Posterior cingulate gyrus (tissue), 11 donors: ENCODE results near the gene APOH.
"Not testable (repeated sequence)": the region's sequence is repeated elsewhere in the genome, so short reads cannot be mapped to it uniquely, and the experiment has no call there.

Source experiments
- DNase-seq, 10 donors: peaks; one replicate each; pipeline versions ENCODE4 v3.0.0 to v3.0.0-alpha.2; 2020 to 2021; ENCODE audit warnings: mixed read lengths in 3 of 10
- intact Hi-C: fragments of 100-400 bp; cut with DNase I; formaldehyde crosslinking; loops from one replicate; pipeline ENCODE4 v1.15.1; 2023

The APOH gene, protein sequence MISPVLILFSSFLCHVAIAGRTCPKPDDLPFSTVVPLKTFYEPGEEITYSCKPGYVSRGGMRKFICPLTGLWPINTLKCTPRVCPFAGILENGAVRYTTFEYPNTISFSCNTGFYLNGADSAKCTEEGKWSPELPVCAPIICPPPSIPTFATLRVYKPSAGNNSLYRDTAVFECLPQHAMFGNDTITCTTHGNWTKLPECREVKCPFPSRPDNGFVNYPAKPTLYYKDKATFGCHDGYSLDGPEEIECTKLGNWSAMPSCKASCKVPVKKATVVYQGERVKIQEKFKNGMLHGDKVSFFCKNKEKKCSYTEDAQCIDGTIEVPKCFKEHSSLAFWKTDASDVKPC

DNA sequence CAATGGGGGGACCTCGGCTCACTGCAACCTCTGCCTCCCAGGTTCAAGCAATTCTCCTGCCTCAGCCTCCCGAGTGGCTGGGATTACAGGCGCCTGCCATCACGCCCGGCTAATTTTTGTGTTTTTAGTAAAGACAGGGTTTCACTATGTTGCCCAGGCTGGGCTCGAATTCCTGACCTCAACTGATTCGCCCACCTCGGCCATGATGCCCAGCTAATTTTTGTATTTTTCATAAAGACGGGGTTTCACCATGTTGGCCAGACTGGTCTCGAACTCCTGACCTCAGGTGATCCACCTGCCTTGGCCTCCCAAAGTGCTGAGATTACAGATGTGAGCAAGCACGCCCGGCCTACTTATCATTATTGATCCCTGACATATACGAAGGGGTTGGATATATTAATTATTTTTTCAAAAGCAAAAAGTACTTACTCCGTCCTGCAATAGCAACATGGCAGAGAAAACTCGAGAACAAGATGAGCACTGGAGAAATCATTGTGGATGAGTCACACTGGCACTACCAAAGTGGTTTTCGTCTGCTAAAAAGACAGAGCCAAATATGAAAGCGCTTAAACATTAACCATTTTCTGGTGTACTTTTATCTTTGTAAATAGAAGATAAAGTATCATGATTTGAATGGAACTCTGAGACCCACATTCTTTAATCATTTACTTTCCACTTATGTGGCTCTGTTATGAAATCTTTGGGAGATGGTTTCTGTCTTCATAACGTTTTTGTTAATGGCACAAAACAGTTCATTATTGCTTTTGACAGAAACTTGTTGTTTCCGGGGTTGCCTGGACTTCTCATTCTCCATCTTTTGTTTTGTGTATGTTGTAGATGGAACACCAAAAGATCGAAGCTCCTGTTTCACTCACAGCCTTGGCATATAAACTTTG, at the start of gene APOH:
Gene APOH, minus strand, starts transcription at position 529 of the 896 bp plus-strand sequence. Its CDS starts 36 bp downstream, at position 493.
- no peak for DNase-seq
- intact Hi-C loops, result no loop called here

DNA sequence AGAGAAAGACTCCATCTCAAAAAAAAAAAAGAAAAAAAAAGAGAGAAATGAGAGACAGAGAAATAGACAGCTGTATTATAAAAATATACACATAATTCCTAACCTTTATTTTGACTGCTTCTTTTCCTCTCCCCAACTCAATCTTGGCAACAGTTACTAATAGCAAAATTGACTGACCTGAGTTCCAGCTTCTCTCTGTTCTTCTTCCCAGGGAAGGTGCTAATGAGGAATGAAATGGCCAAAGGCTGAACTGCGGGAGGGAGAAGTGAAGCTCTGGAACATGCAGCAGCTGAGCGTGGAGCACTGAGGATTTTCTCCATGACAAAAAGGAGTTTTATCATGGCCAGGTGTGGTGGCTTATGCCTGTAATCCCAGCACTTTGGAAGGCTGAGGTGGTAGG, 48.0 kb upstream of the APOH start:
- no peak for DNase-seq
- intact Hi-C loops, result no loop called here

DNA sequence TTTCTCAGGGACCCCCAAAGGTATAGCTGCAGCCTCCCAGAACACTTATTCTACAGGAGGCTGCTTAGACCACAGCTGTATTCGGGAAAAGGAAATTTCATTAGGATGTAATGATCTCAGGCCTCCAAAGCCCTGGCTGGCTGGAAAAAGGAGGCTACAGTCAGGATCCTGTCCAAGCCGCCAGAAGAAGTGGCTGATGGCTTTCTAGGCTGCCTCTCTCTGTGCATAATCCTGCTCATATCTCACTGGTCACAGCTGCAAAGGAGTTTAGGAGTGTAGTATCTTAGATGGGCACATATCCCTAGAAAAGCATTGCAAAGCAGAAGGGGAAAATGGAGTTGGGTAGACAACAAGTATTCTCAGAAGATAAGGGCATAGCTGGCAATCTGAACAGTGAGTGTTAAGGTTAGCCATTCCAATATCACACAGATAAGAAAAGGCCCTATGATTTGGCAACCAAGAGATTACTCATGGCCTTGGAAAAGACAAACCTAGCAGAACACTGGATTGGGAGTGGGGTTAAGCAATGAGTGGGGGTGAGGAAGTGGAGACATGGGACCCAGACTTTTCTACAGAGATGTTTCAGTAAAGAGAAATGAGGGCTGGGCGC, 47.2 kb upstream of the APOH start:
- intact Hi-C loops, result no loop called here
- no peak for DNase-seq

DNA sequence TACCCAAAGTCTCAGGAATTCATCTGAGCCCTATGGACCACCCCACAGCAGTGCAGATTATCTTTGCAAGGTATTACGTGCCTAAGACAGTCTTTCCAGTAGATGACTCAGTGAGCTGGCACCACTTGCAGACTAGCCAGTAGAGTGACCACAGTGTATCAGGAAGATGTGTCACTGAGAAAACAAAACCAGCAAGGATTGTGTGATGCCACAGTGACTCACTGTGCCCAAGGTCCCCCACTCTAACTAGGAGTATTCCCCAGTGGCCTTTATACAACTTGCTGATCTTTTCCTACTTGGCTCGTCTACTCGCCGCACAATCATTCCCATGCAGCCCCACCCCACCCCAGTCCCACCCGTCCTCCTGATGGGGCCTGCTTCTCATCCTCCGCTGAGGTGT, 46.4 kb upstream of the APOH start:
- DNase-seq, result no peak
- intact Hi-C loops, result no loop called here

DNA sequence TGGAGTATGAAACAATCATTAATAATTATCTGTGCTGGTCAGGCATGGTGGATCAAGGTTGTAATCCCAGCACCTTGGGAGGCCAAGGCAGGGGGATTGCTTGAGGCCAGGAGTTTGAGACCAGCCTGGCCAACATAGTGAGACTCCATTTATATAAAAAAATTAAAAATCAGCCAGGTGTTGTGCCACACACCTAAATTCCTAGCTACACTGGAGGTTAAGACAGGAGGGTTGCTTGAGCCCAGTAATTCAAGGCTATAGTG, 44.3 kb upstream of the APOH start:
- intact Hi-C loops, result no loop called here
- no peak for DNase-seq

DNA sequence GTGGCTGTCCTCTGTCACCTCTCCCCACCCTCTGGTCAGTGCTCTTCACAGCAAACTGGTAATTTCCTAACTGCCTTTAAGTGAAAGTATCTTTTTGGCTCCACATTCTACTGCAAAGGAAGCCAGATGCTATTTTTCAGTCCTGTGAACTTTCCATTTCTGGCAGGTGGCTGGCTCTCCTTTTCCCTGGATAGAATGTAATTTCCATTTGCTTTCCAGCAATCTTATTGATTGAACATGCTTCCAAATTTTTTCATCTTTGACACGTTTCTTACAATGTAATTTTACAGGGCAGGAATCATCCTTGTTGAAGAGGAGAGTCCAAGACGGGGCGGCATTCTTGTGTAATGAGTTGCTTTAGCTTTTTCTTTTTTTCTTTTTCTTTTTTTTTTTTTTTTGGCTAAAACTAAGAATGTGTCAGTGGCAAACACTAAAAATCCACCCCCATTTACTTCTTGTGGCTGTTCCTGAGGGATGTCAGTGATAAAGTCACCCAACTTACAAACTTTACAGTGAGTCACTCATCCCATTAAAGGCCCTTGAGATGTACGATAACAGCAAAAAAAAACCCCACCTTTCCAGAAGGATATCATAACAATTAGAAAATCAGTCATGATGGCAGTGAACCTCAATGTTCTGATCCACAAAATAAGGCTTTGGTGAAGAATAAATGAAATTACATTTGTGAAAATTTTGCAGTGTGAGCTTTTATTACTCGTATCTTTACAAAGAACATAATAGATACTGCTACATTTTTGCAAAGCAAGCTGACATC, 43.8 kb upstream of the APOH start:
- intact Hi-C loops, result no loop called here
- no peak for DNase-seq

DNA sequence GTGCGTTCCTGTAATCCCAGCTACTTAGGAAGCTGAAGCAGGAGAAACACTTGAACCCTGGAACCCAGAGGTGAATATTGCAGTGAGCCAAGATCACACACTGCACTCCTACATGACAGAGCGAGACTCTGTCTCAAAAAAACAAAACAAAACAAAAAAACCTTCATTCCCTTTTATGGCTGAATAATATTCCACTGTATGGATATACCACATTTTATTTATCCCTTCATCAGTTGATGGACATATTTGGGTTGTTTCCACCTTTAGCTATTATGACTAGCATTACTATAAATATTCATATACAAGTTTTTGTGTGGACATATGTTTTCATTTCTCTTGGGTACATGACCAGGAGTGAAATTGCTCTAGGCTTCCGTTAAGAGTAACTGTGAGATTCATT, 42.3 kb upstream of the APOH start:
- no peak for DNase-seq
- intact Hi-C loops, result no loop called here

DNA sequence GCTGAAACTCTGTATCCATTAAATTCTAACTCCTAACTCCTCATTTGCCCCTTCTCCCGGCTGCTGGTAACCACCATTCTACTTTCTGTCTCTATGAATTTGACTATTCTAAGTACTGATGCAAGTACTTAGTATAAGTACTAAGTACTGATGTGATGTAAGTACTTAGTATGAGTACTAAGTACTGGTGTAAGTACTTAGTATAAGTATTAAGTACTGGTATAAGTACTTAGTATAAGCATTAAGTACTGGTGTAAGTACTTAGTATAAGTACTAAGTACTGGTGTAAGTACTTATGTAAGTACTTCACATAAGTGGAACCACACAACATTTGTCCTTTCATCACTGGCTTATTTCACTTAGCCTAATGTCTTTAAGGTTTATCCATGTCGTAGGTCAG, 40.9 kb upstream of the APOH start:
- intact Hi-C loops, result no loop called here
- no peak for DNase-seq

DNA sequence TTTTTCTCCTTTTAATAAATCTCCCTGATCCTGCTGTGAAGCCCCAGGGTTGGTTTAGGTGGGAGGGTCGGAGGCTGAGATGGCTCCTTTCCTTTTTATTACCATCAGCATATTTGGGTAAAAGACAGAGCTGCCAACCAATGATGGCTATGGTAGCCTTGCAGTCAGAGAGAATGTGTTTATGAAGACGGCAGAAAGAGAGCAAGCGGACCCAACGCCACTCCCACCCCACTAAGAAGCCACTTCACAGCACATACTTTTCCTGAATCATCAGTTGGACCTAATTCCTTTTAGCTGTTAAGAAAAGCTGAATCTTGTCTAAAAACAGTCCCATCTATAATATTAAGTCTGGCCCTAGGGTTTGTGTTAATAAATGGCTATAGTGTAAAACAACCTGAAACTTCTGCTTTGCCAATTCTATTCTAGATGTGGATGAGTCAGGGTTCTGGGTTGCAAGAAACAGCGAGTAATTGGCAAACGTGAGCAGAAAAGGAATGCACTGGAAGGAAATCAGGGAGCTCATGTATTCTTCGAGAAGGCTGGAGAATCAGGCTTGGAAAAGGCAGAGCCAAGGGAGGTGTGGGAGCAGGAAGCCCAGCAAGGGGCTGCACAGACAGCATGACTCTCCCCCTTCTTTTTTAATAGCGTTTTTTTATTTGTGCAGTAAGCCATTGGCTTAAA, 39.2 kb upstream of the APOH start:
- intact Hi-C loops, result no loop called here
- no peak for DNase-seq

DNA sequence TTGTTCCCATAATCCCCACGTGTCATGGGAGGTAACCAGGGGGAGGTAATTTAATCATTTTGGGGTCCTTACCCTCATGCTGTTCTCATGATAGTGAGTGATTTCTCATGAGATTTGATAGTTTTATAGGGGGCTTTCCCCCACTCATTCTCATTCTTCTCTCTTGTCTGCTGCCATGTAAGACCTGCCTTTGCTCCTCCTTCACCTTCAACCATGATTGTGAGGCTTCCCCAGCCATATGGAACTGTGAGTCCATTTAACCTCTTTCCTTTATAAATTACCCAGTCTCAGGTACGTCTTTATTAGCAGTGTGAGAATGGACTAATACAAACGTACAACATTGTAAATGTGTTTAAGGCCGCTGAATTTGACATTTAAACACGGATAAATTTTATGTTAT, 35.5 kb upstream of the APOH start:
- intact Hi-C loops, result no loop called here
- DNase-seq, result no peak

DNA sequence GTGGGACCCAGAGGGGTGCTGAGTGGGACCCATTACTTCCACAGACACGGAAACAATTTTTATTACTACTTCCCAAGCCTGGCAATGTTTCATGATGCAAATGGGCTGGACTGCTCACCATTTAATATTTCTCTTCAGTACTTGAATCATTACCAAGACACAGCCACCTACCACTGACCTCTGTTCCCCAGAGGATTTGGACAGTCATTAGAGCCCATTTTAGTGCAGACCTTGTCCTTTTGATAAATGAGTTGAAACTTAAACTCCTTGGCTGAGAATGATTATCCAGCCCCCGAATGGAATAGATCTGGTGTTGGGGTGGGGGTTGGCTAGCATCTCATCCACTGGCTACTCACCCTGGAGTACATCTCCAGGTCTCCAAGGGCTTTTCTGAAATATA, 33.6 kb upstream of the APOH start:
- intact Hi-C loops, result no loop called here
- no peak for DNase-seq

DNA sequence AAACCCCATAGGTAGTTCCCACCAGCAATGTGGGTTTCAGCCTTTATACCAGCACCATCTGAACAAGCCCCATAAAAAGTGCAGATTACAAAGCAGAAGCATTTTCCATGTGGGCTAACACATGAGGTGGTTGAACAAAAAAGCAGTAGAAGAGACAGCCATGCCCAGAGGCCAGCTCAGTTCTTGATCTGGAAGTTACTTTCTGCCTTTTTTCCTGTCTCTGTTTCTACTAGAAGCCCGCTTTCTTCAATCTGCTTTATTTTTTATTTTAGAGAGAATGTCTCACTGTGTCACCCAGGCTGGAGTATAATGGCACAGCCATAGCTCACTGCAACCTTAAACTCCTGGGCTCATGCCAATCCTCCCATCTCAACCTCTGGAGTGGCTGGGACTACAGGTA, 31.5 kb upstream of the APOH start:
- intact Hi-C loops, result no loop called here
- no peak for DNase-seq

DNA sequence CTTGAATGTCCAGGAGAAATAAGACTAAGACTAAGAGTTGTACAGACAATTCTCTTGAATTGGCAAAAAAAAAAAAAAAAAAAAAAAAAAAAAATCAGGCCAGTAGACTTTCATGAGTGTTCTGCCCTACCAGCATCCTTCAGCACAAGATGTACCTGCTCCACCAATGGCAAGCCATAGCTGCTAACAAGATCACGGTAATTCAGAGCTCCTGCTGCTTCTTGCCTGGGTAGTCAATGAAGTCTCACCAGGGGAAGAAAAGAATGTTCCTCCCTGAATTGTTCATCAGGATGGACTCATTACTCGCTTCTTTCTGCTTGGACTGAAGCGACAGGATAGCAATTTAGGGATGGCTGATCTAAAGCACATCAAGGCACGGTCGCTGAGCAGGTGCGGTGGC, 31.1 kb upstream of the APOH start:
- intact Hi-C loops, result no loop called here
- DNase-seq, result no peak

DNA sequence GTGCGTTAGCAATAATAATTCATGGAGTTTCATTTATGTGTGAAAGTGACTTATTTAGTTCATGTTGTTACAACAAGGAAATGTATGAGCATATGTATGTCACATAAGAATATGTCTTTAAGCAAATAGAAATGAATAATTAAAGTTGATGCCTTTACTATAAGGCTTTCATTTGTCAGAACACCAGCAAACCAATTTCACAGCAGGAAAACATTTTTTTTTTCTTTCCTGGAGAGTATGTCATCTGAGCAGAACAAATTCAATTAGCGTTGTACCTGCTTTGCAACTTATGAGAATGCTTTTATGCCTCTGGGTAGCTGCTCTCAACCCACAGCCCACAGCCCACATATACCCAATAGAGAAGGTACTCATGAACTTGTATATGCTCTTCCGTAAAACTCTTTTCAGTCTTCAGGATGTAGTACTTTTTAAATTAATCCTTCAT, 26.3 kb upstream of the APOH start:
- DNase-seq, result no peak
- intact Hi-C loops, result loop anchor here (1.0 to 5.0 kb wide), 3 partner anchors 312 to 419 kb away; no protein-coding TSS in a partner anchor

DNA sequence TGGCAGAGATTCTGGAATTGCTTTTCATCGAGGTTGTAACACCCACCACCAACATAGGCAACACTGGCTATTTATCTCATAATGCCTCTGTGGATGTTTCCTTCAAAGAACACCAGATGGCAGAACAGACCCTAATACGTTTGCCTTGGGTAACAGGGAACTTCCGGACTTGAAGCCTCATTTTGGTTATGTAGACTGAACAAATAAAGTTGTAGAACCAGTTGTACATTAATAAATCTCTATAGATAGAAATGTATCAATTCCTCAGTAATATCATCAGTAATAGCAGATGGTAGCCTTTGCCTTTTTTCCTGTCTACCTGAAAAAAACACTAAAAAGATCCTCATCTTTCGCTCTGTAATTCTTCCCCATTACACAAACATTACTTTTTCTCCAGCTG, 25.9 kb upstream of the APOH start:
- DNase-seq, result peak in 1 of 10 donors; percentile 22
- intact Hi-C loops, result loop anchor here (1.0 to 5.0 kb wide), 3 partner anchors 312 to 420 kb away; no protein-coding TSS in a partner anchor

DNA sequence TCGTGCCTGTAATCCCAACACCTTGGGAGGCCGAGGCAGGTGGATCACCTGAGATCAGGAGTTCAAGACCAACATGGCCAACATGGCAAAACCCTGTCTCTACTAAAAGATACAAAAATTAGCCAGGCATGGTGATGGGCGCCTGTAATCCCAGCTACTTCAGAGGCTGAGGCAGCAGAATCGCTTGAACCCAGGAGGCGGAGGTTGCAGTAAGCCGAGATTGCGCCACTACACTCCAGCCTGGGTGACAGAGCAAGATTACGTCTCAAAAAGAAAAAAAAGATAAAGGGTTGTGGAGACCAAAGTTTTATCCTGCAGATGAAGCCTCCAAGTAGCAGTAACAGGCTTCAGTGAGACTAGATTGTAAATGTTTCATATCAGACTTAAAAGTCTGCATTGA, 24.2 kb upstream of the APOH start:
- intact Hi-C loops, DNase-seq: not testable (repeated sequence)

DNA sequence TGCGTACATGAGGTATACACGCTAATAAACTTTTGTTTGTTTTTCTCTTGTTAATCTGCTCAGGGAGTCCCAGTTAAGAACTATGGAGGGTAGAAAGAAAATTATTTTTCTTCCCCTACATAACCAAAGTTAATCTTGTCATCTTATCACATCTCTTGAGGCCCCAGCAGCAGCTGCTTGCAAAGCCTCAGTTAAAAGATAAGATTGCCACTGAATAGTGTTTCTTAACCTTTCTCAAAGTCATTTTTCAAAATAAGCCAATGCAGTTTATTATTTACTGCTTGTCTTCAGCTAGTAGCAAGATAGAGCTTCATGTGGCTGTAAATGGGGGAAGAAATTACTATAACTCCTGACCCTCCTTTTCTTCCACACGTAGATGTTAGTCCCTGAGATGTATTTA, 21.5 kb upstream of the APOH start:
- intact Hi-C loops, result no loop called here

DNA sequence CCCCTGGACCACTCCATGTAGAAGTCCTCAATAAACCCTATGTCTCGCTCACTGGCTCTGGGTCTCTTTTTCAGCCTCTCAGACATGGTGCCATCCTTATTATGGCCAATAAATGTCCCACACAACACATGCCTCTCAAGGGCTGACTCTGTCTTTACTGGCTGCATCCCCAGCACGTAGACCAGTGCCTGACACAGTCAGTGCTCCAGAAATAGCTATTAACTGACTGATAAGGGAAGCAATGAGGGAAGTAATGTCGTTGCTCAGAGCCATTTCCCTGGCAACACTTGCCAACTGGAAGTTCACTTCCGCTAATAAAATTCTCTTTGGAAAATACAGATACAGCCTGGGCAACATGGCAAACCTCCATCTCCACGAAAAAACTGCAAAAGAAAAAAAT, 19.1 kb upstream of the APOH start:
- no peak for DNase-seq
- intact Hi-C loops, result no loop called here

More for the DNA sequence above, 21.5 kb upstream of the APOH start:
- DNase-seq, result no peak

DNA sequence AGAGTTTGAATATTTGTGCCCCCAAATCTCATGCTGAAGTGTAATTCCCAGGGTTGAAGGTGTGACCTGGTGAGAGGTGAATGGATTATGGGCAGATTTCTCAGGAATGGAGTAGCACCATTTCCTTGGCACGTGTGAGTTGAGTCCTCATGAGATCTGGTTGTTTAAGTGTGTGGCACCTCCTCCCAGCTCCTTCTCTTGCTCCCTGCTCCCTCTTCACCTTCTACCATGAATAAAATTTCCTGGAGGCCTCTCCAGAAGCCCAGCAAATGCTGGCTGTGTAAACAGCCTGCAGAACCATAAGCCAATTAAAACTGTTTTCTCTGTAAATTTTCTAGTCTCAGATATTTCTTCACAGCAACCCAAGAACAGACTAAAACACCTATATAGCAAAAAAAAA, 12.6 kb upstream of the APOH start:
- no peak for DNase-seq
- intact Hi-C loops, result no loop called here

DNA sequence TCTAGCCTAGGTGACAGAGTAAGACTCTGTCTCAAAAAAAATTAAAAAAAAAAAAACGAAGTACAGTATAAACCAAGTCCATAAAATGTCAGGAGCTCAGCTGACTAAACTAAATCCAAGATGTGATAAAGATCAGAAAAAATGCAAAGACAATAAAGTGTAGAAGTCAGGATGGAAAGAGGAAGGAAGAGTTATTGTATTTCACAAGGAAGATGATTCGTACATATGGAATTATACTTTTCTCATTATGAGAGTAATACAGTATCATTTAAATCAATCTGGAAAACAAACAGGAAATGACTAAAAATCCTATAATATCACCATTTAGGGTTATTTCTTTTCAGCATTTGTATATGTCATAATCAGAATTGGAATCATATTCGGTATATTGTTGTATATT, 11.4 kb upstream of the APOH start:
- intact Hi-C loops, result no loop called here

More for the DNA sequence above, 11.4 kb upstream of the APOH start:
- DNase-seq, result no peak
